NCI-H2227 (cell line): ENCODE results near the gene UVRAG.

Experiments used
- DNase-seq: peaks from one replicate; lab custom pipeline; 2025; ENCODE audit not compliant: unreplicated experiment; lab: John Stamatoyannopoulos, UW

UVRAG gene

DNA sequence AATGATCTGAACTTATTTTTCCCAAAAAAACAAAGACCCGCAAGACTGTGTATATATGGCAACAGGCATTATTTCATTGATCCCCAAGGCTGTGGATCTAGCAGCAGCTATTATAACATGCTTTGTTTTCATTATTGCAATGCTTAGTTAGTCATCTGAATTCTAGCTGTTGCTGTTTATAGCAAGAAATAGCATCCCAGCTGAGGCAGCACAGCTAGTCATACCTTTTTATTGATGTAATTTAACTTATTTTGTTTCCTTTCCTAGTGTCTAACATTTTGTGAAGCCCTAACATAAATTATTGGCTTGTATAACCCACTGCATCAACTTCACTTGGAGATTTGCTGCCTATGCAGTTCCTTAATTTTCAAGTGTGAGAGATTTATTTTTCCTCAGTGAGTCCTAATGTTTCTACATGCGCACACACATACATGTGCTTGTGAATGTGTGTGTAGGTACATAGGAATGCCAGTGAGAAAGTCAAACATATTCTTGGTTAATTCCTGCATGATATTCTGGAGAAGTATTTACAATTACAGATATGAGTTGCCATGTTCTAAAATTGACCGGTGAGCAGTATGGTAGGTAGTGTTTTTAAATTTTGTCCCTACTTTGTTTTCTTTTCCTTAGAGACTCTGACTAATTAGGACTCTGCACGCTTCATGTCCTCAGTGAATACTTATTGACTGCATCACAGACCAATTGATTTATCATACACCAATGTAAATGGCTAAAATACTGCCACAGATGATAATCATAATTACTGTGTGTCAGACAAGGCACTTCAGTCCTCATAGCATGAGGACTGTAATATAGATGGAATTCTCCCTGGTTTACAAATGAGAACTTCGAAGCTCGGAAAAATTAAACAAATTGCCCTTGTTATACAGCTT lies 272.0 kb downstream of the UVRAG start:
- DNase-seq: no peak

GRCh38 chr11:76087749-76088148 lies 272.7 kb downstream of the UVRAG start:
- no peak for DNase-seq

- no peak for DNase-seq
Observed at GRCh38 chr11:76088511-76088910, 273.5 kb downstream of the UVRAG start.

DNA sequence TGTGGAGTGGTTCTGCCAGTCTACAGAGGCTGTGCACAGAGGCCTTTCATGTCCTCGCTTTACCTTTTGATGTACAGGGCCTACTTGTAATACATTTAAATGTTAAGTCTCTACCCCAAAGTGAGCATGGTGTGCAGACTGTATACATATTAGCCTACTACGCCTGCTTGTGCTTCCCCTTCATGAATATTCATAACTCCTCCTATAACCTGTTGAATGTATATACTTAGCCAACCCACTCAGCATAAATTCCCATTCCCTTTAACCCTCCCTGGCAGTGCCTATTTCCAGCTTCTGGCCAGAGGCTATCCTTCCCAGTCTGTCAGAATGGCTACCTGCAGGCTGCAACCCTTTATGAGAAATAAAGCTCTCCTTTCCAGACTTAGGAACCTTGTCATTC lies 275.2 kb downstream of the UVRAG start:
- no peak for DNase-seq

- no peak for DNase-seq
Observed at GRCh38 chr11:76090821-76091220, 275.8 kb downstream of the UVRAG start.

- no peak for DNase-seq
Observed at GRCh38 chr11:76094740-76095139, 279.7 kb downstream of the UVRAG start.

GRCh38 chr11:76095891-76096290 lies 280.9 kb downstream of the UVRAG start:
- DNase-seq: no peak

GRCh38 chr11:76096552-76096951 lies 281.5 kb downstream of the UVRAG start:
- DNase-seq: no peak

- DNase-seq: no peak
Observed at GRCh38 chr11:76102802-76103201, 287.8 kb downstream of the UVRAG start.

DNA sequence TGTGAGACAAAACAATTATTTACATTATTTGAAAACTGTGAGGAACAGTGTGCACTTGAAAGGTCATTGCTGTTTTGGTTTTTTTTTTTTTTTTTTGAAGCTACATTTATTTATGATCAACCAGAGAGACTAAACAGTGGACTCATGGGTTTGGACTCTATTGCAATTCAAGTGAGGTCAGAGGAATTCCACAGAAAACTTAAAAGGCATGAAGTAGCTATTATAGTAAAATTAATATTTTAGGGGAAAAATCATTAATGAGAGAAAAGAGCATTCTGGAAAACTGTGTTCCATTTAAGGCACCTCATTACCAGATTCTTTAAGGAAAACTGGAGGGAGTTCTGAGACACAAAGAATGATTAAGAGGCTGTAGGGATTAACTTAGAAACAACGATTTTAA lies 288.4 kb downstream of the UVRAG start:
- no peak for DNase-seq

GRCh38 chr11:76104285-76104684 lies 289.3 kb downstream of the UVRAG start:
- no peak for DNase-seq

- no peak for DNase-seq
Observed at GRCh38 chr11:76105637-76106036, 290.6 kb downstream of the UVRAG start.

GRCh38 chr11:76107971-76108370 lies 293.0 kb downstream of the UVRAG start:
- no peak for DNase-seq

GRCh38 chr11:76114238-76114637 lies 299.2 kb downstream of the UVRAG start:
- no peak for DNase-seq

GRCh38 chr11:76115555-76115954 lies 300.5 kb downstream of the UVRAG start:
- no peak for DNase-seq

DNA sequence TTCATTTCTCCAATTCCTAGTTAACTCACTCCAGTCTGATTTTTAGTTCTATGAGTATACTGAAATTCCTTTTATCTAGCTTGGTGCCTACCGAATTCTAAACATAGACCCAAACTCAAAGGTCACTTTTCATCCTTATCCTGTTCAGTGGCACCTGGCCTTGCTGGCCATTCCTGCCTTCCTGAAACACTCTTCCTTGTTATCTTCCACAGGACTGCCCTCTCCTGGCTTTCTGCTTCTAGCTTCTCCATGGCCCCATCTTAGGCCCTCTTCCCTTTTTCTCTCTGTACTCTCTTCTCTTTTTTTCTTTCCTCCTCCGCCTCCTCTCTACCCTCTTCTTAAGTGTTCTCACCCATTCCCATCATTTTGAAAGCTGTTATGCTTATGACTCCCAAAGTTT lies 304.0 kb downstream of the UVRAG start:
- no peak for DNase-seq

GRCh38 chr11:76119779-76120178 lies 304.8 kb downstream of the UVRAG start:
- no peak for DNase-seq

DNA sequence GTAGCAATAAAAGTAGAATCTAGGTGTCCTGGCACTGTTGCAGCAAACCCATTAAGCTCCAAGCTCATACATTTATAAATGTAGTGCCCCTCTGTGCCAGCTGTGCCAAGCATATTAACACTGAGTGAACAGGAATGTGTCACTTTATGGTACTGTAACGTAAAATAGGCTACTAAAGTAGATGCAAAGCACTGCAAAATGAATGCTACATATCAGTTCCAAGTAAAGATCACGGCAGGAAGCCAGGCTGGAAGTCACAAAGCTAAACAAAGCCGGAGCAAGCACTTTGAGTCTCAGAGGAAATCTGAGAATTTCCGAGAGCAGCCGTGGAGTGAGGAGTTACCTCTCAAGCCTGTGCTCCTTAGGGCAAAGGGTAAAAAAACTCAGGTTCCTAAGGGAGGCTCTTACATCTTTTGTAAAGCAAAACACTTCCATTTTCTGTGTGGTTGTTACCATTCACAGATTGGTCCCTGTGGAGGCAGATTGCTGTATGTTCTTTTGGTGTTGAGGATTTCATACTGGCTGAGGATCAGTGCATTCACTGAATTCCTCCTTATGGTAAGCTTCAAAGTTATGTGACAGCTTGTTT lies 305.6 kb downstream of the UVRAG start:
- no peak for DNase-seq

DNA sequence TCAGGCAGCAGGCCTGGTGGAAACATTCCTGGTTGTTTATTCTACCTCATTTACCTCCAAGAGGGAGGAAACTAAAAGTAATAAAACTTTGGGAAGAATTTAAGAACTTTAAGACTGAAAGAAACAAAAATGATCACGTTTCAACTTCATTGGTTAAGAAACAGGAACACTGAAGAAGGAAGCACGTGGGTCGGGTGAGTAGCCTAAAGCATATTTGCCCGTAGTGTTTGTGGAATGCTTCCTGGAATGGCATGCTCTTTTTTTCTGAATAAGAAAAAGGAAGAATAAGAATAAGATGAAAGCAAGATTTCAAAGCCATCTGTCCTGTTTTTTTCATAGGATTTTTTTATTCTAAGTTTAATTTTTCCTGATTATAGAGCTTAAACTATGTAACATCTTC lies 308.2 kb downstream of the UVRAG start:
- DNase-seq: no peak

GRCh38 chr11:76124905-76125770 lies 310.1 kb downstream of the UVRAG start:
- no peak for DNase-seq

DNA sequence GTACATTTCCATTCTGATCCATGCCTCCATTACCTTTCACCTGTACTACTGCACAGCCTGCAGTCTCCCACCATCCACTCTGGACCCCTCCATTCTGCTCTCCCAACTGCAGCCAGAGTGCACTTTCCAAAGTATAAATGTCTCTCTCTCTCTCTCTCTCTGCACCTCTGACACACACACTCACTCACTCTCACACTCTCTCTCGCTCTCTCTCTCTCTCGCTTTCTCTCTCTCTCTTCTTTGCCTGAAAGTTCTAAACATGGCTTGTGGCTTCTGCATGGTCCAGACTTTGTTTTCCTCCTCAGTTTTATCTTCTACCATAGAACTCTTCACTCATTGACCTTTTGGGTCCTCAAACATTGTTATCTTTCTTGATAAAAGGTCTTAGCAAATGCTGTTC lies 314.7 kb downstream of the UVRAG start:
- no peak for DNase-seq

- no peak for DNase-seq
Observed at GRCh38 chr11:76131142-76131541, 316.1 kb downstream of the UVRAG start.
